Gastroesophageal sphincter (tissue), 3 donors: ENCODE measurements around the gene ARRDC1.

Experiments used
- CTCF ChIP-seq, 4 experiments: fragments of 200-600 bp in 2 of 4; fragments of 450-650 bp in 2 of 4; sonication (generic) in 1 of 4; IDR thresholded peaks; one replicate each; pipeline ENCODE4 v1.5.1; 2017 to 2019; ENCODE audit warnings: antibody characterized with exemption in 4 of 4, mild to moderate bottlenecking in 2 of 4, moderate library complexity in 2 of 4
- EP300 ChIP-seq: sonication (generic); formaldehyde crosslinking; IDR thresholded peaks from one replicate; pipeline ENCODE4 v1.6.1; 2017; ENCODE audit warnings: antibody characterized with exemption, mild to moderate bottlenecking
- POLR2A ChIP-seq, 2 donors: fragments of 450-650 bp; IDR thresholded peaks; one replicate each; pipeline ENCODE4 v1.6.1; 2017; ENCODE audit warnings: antibody characterized with exemption in 2 of 2, mild to moderate bottlenecking in 2 of 2, moderate library complexity in 1 of 2
- POLR2AphosphoS5 ChIP-seq: sonication (generic); formaldehyde crosslinking; IDR thresholded peaks from one replicate; pipeline ENCODE4 v1.6.1; 2017; ENCODE audit warnings: antibody characterized with exemption

GRCh38 chr9:137604345-137605086 is 970 bp upstream of the ARRDC1 start:
- TF ChIP-seq CTCF (IDR thresholded peaks at IDR 0.05): no peak
- no peak for TF ChIP-seq POLR2A (IDR thresholded peaks at IDR 0.05)
- no peak for TF ChIP-seq POLR2AphosphoS5
- TF ChIP-seq EP300: no peak
